SIG-M5 (cell line): Measurements from ENCODE around the gene NSUN6.
"Not testable (repeated sequence)": the region's sequence is repeated elsewhere in the genome, so short reads cannot be mapped to it uniquely, and the experiment has no call there.

Experiments
- DNase-seq: peaks from one replicate; lab custom pipeline; 2025; lab: John Stamatoyannopoulos, UW

NSUN6 gene

DNA sequence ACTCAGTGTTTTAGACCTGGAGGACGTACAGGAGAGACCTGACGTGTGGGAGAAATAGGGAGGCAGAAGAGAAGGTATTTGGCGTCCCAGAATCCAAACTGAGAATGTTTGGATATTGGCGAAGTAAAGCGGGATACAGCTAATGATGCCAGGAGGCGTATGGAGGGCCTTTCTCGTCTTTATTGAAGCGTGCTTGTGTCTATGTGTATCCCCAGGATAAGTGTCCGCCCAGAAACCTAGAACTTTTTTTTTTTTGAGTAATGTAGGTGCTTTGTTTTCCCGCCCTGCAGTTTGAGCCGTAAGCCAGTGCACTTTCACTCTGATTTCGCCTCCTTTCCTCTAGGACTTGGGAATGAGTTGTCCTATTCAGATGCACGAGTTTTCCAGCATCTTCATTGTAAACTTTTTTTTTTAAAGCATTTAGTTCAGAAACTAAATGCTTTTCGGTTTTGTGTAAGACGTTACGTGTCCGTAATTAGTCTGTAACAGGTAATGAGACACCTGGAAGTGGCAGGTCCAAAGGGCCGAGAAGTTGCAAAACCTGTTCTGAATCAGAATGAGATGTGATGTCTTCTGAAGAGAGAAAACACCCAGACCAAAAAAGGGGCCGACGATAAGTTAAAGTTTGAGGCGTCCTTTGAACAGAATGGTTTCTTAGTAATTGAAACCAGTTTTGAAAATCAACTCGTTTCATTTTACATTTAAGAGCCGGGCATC lies 8.6 kb upstream of the NSUN6 start:
- DNase-seq: no peak

DNA sequence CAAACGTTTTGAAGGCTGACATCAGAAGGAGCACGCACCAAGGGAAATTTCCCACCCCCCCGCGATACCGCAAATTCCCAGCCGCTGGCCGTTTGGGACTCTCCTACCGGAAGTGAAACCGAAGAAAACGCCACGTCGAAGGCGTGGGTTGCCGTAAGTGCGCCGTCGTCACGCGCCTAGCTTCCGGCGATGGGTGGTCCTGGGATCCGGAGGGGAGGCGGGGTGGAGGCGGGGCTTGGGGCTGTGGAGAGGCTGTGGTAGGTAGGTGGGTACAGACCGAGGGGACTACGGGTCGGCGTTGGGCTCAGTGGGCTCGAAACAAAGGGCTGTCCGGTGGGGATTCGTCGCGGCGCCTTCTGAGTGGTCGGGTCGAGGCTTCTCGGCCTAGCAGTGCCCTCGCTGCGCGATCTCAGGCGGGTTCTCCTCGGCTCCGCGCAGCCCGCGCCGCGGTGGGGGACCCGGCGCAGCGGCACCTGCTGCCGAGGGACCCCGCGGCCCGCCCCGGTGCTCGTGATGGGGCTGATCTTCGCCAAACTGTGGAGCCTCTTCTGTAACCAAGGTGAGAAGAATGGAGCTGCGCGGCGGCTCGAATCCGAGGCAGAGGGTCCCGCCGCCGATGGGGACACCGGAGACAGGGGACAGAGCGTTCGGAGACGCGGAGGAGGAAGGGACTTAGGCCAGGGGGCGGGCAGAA lies 7.9 kb upstream of the NSUN6 start, which contains the start of gene ARL5B:
ARL5B (plus strand) TSS at position 307 of the 694 bp plus-strand sequence; CDS start at position 514, 207 bp downstream.
- no peak for DNase-seq

DNA sequence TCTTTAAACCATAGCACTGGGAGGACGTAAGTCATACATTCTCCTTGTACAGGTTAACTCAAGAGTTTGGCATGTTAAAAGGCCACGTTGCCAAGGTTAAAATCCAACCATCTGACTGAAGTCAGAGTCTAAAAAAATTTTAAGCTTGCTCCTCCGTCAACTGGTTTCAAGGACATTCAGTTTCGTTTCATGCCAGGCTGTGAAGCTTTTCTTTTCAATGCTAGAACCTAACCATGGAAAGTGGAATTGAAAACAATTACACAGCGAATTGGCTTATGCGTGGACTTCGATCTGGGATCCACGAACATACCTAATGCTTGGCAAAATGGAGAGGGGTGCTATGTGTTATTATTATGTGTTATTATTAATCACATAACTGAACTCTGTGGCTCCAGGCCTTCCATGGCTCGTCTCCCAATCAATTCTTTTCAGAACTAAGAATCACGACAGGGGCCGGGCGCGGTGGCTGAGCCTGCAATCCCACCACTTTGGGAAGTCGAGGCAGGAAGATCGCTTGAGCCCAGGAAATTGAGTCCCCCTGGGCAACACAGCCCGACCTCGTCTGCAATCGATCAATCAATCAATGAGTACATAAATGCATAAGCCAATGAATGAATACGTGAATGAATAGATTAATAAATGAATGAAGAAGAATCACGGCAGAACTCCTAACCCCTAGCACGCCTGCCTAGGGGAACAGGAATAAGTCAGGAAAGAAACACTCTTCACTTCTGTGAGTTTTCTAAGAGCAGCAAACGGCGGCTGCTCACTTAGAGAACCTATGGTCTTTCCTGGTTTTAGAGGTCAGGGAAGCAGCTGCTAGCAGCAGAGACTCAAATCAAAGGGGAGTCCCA lies 7.1 kb upstream of the NSUN6 start:
- DNase-seq: no peak

DNA sequence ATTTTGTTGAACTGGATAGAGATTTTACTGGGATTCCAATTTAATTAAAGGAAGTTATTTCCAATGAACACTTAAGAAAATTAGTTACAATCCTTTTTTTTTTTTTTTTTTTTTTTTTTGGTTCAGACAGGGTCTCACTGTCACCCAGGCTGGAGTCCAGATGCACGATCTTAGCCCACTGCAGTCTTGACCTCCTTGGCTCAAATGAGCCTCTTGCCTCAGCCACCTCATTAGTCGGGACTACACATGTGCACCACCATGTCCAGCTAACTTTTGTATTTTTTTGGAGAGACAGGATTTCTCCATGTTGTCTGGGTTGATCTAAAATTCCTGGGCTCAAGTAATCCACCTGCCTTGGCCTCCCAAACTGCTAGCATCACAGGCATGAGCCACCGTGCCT lies 5.3 kb upstream of the NSUN6 start:
- no peak for DNase-seq

DNA sequence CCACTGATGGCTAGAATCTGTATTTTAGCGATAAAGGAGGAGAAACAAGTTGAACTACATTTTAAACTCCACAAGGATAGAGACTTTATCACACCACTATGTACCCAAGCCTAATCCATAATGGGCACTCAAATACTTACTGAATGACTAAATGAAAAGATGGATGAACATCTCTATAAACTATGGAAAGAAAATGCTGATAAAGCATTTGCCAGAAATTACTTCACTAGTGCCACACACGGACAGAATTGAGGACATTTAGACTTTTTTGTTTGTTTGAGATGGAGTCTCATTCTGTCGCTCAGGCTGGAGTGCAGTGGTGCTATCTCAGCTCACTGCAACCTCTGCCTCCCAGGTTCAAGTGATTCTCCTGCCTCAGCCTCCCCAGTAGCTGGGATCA lies 1.7 kb upstream of the NSUN6 start:
- DNase-seq: no peak

DNA sequence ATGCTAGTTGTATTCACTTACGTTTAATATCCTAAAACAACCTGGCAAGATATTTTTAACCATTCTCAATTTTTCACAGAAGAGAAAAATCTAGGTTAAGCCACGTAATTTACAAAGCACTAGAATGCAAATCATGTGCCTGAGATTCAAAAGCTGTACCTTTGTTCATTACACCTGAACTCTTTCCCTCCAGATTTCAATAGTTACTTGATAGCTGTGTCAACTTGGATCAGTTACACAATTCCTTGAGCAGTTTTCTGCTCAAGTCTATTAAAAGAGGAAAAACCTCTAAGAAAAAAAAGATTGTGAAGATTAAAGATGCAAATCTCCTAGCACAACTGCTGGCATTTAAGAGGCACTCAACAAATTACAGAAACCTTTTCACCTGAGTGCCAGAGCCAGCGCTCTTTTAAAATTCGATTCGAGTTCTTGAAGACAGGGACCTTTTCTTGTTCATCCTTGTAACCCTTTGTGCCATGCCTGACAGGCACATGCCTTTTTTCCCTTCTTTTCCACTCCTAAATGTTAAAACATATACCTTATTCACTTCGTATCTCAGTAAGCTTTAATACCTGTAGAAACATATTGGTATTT lies 886 bp downstream of the NSUN6 start:
- no peak for DNase-seq

DNA sequence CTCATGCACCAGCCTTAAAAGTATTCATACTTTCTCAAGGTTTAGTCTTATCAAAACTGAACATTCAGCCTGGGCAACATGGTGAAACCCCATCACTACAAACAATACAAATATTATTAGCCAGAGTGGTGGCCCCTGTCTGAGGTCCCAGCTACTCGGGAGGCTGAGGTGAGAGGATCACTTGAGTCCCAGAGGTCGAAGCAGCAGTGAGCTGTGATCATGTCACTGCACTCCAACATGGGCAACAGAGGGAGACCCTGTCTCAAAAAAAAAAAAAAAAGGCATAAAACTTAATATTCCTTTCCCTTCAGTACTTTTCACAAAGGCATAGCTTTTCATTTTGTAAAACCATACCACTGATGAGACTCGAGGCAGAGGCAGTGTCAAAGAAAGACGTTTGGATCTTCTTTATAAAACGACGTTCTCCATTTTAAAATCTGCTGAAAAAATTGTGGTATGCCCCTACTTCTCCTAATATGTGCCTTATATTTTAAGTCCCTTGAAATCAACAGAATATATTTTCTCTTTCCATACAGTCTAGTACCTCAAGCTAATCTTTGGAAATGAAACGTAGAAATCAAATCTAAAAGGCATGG lies 1.9 kb downstream of the NSUN6 start:
- DNase-seq: no peak

DNA sequence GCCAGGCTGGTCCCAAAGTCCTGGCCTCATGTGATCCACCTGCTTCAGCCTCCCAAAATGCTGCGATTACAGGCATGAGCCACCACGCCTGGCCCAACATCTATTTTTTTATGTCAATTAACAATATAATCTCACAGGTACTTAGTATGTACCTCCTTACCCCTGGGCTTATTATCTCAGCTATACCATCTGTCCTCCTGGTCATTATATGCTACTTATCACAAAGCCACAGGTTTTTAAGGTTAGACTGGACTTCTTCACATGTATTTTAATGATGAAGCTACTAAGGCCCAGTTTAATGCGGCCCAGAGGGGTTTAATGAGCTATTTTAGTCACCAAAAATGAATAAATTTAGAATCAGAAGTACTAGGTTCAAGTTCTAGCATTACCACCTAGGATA lies 3.4 kb downstream of the NSUN6 start:
- no peak for DNase-seq

DNA sequence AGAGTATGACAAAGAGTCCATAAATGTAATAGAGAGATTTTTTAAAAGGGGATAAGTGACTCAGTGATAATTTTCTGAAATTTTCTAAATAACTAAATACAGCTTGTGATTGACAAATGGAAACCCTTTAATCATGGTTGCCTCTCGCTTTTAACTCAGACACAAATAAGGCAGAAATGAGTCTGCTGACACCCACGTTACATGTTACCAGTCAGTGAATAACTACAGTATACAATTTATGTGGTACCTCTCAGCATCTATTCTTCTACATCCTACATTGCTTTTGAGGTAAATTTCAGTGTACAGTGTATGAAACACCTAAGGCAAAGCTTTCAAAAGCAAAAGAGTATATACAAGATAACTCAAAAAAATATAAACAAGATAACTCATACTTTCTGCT lies 4.2 kb downstream of the NSUN6 start:
- no peak for DNase-seq

DNA sequence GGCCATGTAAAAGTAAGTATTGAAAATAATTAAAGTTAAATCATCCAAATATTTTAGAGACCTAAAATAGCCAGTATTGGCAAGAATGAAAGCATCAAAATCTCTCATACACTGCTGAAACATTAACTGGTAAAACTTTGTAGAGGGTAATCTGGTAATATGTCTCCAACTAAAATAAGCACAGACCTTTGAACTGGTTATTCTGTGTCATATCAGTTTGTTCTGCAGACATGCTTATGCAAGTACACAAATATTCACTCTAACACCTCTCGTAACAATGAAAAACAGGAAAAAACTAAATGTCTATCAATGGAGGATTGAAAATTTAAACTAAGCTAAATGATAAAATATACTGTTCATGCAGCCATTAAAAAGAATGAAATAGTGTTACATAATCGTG lies 11.7 kb downstream of the NSUN6 start:
- DNase-seq: not testable (repeated sequence)

DNA sequence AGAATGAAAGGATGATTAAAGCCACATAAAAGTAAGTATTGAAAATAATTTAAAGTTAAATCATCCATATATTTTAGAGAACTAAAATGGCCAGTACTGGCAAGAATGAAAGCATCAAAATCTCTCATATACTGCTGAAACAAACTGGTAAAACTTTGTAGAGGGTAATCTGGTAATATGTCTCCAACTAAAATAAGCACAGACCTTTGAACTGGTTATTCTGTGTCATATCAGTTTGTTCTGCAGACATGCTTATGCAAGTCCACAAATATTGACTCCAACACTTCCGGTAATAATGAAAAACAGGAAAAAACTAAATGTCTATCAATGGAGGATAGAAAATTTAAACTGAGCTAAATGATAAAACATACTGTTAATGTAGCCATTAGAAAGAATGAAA lies 14.0 kb downstream of the NSUN6 start:
- DNase-seq: not testable (repeated sequence)

DNA sequence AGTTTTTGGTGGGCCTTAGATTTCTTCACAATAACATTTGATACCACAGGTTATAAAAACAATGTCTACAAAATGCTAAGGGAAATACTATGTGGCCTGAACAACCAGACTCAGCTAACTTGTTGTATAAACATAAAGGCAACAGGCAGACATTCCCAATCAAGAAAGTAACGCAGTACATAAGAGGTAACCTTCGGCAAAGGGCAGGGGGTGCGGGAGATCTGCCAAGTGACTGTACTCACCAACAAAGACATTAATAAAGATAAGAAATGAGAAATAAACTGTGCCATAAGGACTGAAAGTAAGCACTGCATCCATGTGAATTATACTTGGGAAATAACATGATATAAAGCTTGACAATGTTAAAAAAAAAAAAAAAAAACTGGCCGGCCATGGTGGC lies 15.4 kb downstream of the NSUN6 start:
- DNase-seq: no peak

DNA sequence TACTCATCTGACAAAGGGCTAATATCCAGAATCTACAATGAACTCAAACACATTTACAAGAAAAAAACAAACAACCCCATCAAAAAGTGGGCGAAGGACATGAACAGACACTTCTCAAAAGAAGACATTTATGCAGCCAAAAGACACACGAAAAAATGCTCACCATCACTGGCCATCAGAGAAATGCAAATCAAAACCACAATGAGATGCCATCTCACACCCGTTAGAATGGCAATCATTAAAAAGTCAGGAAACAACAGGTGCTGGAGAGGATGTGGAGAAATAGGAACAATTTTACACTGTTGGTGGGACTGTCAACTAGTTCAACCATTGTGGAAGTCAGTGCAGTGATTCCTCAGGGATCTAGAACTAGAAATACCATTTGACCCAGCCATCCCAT lies 18.9 kb downstream of the NSUN6 start:
- not testable (repeated sequence) for DNase-seq

DNA sequence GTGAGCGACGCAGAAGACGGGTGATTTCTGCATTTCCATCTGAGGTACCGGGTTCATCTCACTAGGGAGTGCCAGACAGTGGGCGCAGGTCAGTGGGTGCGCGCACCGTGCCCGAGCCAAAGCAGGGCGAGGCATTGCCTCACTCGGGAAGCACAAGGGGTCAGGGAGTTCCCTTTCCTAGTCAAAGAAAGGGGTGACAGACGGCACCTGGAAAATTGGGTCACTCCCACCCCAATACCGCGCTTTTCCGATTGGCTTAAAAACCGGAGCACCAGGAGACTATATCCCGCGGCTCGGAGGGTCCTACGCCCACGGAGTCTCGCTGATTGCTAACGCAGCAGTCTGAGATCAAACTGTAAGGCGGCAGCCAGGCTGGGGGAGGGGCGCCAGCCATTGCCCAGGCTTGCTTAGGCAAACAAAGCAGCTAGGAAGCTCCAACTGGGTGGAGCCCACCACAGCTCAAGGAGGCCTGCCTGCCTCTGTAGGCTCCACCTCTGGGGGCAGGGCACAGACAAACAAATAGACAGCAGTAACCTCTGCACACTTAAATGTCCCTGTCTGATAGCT lies 23.9 kb downstream of the NSUN6 start:
- not testable (repeated sequence) for DNase-seq

DNA sequence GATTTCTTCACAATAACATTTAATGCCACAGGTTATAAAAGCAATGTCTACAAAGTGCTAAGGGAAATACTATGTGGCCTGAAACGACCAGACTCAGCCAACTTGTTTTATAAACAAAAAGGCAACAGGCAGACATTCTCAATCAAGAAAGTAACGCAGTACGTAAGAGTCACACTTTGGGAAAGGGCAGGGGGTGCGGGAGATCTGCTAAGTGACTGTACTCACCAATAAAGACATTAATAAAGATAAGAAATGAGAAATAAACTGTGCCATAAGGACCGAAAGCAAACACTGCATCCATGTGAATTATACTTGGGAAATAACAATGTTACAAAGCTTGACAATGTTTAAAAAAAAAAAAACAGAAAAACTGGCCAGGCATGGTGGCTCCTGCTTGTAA lies 25.5 kb downstream of the NSUN6 start:
- DNase-seq: no peak

DNA sequence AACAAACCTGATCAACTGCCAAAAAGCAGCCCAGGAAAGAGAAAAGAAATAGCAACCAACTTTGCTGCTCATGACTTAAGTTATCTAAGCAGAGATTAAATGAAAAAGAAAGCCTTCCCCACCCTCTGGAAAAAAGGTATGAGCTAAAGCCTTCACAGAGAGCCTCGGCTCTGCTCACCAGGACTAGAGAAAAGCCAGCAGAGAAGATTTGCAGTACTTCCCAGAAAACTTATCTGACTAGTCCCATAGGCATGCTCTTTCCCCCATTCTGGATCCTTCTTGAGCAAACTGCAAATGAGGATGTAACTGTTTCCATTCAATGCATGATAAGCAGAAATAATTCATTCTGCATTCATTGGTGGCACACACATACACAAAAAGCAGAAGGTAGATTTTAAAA lies 27.7 kb downstream of the NSUN6 start:
- not testable (repeated sequence) for DNase-seq

DNA sequence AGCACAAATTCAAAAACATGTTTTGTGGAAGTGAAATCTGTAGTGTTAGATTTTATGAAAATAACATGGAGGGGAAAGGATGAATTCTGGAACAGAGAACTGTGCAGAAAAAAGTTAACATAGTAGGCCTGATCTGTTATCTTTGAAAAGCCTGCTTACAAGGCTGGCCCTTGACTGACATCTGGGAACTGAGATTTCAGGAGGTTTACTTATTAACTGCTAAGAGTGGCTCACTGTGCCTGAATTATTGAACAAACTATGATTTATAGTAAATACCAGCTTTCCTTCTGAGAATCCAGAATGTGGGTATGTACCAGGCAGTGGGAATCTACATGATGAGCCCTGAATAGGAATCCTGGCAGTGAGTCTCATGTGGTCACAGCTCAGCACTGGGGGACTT lies 30.5 kb downstream of the NSUN6 start:
- DNase-seq: no peak

DNA sequence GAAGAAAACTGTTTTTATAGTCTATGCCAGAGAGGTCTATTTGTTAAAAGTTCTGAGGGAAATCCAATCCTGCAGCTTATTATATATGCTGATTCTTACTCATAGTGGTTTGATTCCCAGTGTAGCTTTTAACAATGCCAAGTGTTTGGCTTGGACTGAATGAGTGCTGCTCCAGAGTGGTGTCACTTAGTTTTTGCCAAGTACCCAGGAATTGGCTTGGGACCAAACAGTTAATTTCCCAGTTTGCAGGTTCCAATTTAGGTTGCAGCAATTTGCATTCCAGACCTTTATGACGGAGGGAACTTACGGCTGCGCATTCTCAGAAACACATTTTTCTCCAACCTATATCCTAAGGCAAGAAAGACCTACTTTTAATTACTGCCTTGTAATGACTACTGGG lies 32.4 kb downstream of the NSUN6 start:
- DNase-seq: no peak

DNA sequence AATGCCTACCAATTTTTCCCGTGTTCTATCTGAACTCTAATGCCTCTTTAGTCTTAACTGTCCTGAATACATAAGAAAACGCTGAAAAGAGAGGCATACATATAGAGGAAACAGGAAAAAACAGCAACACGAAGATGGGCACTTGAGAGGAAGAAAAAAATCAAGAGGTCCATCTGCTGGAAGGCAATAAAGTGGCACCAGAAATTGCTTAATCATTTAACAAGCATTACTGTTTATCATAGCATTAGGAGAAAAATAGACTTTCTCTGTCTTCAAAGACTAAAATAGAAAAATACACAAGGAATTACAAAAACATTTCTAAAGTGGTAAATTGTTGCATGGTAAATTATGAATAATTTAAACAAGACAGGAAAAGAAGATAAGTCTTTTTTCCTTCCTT lies 35.0 kb downstream of the NSUN6 start:
- DNase-seq: no peak

DNA sequence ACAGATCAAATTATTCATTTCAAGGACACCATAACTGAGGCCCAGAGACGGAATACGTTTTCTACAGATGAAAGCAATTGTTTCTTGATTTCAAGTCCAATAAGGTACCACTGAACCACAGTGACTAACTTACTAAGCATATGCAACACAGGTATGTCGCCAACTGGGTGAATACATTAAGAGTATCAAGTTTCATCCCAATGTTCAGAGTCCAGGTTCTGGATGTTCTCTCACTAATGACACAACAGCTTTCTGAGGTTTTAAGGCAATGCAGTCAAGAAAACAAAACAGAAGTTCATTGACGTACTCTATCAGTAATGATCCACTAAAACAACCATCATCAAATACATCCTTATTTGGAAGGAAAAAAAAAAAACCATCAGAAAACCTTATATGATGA lies 35.8 kb downstream of the NSUN6 start:
- no peak for DNase-seq

DNA sequence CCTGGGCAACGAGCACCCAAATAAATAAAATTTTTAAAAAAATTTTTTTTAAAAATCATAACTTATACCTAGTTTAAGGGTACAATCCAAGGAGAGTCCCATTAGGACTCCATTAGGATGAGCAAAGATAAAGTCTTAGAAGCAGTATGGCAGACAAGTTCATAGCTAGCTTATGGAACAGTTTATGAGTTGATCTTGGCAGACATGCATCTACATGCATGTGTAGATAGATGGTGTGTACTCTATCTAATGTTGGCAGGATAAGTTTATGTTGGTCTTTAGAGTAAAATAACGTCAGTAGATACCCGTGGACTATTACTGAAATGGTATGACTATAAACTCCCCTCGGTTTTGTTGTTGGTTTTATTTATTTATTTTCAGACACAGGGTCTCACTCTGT lies 40.2 kb downstream of the NSUN6 start:
- DNase-seq: no peak

DNA sequence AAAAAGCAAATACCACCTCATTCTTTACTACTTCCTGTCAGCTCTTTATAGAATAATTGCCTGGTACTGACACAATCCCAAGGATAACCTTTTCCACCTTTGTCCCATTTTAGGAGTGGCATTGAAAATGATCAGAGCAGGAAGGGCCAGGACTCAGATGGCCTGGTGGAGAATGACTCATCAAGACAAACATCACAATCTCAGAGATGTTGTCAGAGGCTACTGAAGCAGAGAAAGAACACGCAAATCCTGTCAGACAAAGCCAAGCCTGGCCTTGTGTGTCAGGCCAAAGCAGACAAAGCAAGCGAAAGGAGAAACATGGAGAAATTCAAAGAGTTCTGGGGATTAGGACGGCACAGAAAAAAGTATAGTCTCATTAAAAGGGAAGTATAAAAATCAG lies 40.9 kb downstream of the NSUN6 start:
- DNase-seq: no peak
